ENCODE data around the gene KTN1.

KTN1 gene

GRCh38 chr14:55611859-55612258 is 31.9 kb downstream of the KTN1 start:
- TF ChIP-seq, protein P1, sequence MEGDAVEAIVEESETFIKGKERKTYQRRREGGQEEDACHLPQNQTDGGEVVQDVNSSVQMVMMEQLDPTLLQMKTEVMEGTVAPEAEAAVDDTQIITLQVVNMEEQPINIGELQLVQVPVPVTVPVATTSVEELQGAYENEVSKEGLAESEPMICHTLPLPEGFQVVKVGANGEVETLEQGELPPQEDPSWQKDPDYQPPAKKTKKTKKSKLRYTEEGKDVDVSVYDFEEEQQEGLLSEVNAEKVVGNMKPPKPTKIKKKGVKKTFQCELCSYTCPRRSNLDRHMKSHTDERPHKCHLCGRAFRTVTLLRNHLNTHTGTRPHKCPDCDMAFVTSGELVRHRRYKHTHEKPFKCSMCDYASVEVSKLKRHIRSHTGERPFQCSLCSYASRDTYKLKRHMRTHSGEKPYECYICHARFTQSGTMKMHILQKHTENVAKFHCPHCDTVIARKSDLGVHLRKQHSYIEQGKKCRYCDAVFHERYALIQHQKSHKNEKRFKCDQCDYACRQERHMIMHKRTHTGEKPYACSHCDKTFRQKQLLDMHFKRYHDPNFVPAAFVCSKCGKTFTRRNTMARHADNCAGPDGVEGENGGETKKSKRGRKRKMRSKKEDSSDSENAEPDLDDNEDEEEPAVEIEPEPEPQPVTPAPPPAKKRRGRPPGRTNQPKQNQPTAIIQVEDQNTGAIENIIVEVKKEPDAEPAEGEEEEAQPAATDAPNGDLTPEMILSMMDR (conservative IDR thresholded peaks at IDR 0.05), result no peak
- no peak overlapping the region for H3K27ac ChIP-seq

DNA sequence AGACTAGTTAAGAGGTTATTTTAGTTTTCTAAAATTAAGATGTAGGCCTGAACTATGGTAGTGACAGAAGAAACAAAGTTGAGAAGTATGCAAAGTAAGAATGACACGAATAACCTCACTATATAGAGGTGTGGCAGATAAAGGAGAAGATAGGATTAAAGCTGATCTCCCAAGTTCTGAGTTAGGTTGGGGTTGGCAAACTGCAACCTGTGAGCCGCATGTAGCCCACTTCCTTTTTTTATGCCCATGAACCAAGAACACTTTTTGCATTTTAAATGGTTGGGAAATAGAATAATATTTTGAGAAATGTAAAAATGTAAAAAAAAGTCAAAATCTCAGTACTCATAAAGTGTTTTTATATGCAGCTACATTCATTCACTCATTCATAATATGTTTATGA is 34.3 kb downstream of the KTN1 start:
- no peak overlapping the region for H3K27ac ChIP-seq
- TF ChIP-seq, protein P1 (conservative IDR thresholded peaks at IDR 0.05), result no peak

DNA sequence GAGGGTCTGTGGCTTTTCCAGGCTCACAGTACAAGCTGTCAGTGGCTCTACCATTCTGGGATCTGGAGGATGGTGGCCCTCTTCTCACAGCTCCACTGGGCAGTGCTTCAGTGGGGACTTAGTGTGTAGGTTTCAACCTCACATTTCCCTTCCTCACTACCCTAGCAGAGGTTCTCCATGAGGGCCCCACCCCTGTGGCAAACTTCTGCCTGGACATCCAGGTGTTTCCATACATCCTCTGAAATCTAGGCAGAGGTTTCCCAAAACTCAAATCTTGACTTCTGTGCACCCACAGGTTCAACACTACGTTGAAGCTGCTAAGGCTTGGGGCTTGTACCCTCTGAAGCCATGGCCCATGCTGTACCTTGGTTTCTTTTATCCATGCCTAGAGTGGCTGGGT is 40.3 kb downstream of the KTN1 start:
- no peak overlapping the region for H3K27ac ChIP-seq
- TF ChIP-seq, protein P1 (conservative IDR thresholded peaks at IDR 0.05), result no peak

- TF ChIP-seq, protein P1 (conservative IDR thresholded peaks at IDR 0.05), result no peak
- no peak overlapping the region for H3K27ac ChIP-seq
These were observed 41.0 kb downstream of the KTN1 start for GRCh38 chr14:55620981-55621380.

- TF ChIP-seq, protein P1 (conservative IDR thresholded peaks at IDR 0.05), result no peak
- H3K27ac ChIP-seq, result no peak overlapping the region
These were observed 41.4 kb downstream of the KTN1 start for GRCh38 chr14:55621391-55621790.

DNA sequence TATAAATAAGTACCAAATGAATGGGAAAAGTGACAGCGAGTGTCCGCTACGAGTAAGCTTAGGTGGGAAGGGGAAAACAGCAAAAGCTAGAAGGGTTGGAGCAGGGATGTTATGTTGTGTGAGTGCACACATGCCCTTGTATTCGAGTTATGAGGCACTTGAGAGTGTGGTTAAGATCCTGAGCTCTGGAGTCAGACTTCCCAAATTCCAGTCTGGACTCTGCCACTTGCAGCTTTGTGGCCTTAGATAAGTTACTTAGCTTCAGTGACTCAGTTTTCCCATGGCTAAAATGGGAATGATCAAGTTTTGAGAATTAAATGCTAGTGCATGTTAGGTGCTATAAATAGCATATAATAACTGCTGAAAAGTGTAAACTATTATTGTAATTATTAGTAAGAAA is 44.9 kb downstream of the KTN1 start:
- TF ChIP-seq, protein P1 (conservative IDR thresholded peaks at IDR 0.05), result no peak
- H3K27ac ChIP-seq, result no peak overlapping the region

DNA sequence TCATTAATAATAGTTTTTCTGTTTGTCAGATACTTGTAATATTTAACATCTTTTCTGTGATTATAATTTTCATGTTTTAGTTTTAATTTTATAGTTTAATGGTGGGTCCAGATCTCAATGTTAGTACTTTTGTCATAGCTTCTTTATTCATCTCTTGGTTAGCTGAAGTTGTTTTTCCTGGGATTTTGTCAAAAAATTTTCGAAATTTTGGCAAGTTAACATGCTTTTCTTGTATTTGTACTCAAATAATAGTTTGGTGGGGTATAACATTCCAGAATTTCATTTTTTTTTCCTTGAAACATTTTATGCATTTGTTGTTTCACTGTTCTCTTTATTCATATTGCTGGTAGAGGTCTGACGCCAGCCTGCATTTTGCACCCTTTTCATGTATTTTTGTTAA is 45.5 kb downstream of the KTN1 start:
- H3K27ac ChIP-seq, result no peak overlapping the region
- TF ChIP-seq, protein P1 (conservative IDR thresholded peaks at IDR 0.05), result no peak

DNA sequence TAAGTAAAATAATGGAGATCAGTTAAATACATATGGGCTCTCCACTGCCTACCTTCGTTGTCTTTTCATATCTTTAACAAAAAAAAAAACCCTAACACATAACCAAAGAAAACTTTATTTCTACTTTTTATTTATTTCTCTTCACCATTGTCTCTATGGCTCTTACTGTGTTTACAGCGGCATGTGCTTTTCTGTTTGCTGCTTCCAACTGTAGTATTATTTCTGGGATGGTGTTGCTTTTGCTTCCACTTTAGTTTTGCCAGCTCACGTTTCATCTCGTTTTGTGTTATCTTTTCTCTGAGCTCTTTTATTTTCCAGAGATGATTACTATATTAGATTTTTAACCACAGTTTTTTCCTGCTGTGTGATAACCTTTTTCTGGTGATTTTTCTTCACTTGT is 46.1 kb downstream of the KTN1 start:
- TF ChIP-seq, protein P1 (conservative IDR thresholded peaks at IDR 0.05), result no peak
- H3K27ac ChIP-seq, result no peak overlapping the region
